ENCODE measurements around the gene PCK2.
"Not testable (repeated sequence)": the region's sequence is repeated elsewhere in the genome, so short reads cannot be mapped to it uniquely, and the experiment has no call there.

Gene PCK2

GRCh38 chr14:24093901-24094840, at the start of gene PCK2:
Gene PCK2, plus strand, starts transcription at chr14:24094311. Its CDS starts 95 bp downstream, at chr14:24094406.
- DNase-seq, result peak; percentile 53

GRCh38 chr14:24049002-24049401, 45.1 kb upstream of the PCK2 start:
- DNase-seq, result not testable (repeated sequence)

GRCh38 chr14:24050753-24051152, 43.4 kb upstream of the PCK2 start:
- not testable (repeated sequence) for DNase-seq

- no peak for DNase-seq
Observed at GRCh38 chr14:24051176-24051788, 42.8 kb upstream of the PCK2 start.

- DNase-seq, result peak; percentile 57
Observed at GRCh38 chr14:24051789-24052655, 42.1 kb upstream of the PCK2 start, which contains the start of gene CARMIL3. Gene CARMIL3, plus strand, starts transcription at chr14:24052009. Its CDS starts 145 bp downstream, at chr14:24052154.

GRCh38 chr14:24052656-24053547, 41.2 kb upstream of the PCK2 start:
- peak; percentile 82 for DNase-seq

- no peak for DNase-seq
Observed at GRCh38 chr14:24053548-24054323, 40.4 kb upstream of the PCK2 start.

- no peak for DNase-seq
Observed at GRCh38 chr14:24054324-24054641, 39.8 kb upstream of the PCK2 start.

GRCh38 chr14:24054646-24055045, 39.5 kb upstream of the PCK2 start:
- no peak for DNase-seq

- no peak for DNase-seq
Observed at GRCh38 chr14:24055971-24056799, 37.9 kb upstream of the PCK2 start.

GRCh38 chr14:24056800-24057184, 37.3 kb upstream of the PCK2 start:
- DNase-seq, result no peak

- no peak for DNase-seq
Observed at GRCh38 chr14:24057271-24057670, 36.8 kb upstream of the PCK2 start.

- no peak for DNase-seq
Observed at GRCh38 chr14:24057867-24058259, 36.2 kb upstream of the PCK2 start.

- DNase-seq, result peak; percentile 73
Observed at GRCh38 chr14:24058260-24058950, 35.7 kb upstream of the PCK2 start.

GRCh38 chr14:24058951-24059475, 35.1 kb upstream of the PCK2 start:
- DNase-seq, result no peak

- DNase-seq, result no peak
Observed at GRCh38 chr14:24059841-24060388, 34.2 kb upstream of the PCK2 start.

- DNase-seq, result no peak
Observed at GRCh38 chr14:24060443-24060842, 33.7 kb upstream of the PCK2 start.

GRCh38 chr14:24060984-24061913, 32.9 kb upstream of the PCK2 start:
- no peak for DNase-seq

Data from CD4-positive, alpha-beta T cell treated with Interleukin-4 for 4 hours (primary cell).